ENCODE data around the gene ZNF460. TPM values are rescaled to one million over a fixed set of nuclear protein-coding genes. Genes with fewer than 3 reads are reported as not detected.

Gene ZNF460
- total RNA-seq: 85.1 and 86.1 TPM in 2 replicates
- long read RNA-seq, transcript ZNF460-202 (3 exons, 2,037 nt): major isoform, 6 of 10 reads
- long read RNA-seq, partial matches to known transcripts: 0 of 10 reads
- long read RNA-seq, other reads (novel, unspliced or antisense): 0 of 10 reads

- Mint-ChIP-seq H3K9me3 (ENCODE audit: unreplicated experiment) (no peaks in the 10 kb centered on the region), H3K4me3 (ENCODE audit: unreplicated experiment) (no peak within 1 kb of the TSS), H3K27ac (ENCODE audit: unreplicated experiment) (no peak within 1 kb of the TSS), H3K4me1 (ENCODE audit: unreplicated experiment) (peaks cover 31% of the 10 kb centered on the region), H3K36me3 (ENCODE audit: unreplicated experiment) (peaks cover 9% of the 10 kb centered on the region), H3K27me3 (ENCODE audit: unreplicated experiment) (no peaks in the 10 kb centered on the region)
- DNase-seq (ENCODE audit: extremely low spot score, unreplicated experiment): peak; percentile 98
- TF ChIP-seq, protein P1, sequence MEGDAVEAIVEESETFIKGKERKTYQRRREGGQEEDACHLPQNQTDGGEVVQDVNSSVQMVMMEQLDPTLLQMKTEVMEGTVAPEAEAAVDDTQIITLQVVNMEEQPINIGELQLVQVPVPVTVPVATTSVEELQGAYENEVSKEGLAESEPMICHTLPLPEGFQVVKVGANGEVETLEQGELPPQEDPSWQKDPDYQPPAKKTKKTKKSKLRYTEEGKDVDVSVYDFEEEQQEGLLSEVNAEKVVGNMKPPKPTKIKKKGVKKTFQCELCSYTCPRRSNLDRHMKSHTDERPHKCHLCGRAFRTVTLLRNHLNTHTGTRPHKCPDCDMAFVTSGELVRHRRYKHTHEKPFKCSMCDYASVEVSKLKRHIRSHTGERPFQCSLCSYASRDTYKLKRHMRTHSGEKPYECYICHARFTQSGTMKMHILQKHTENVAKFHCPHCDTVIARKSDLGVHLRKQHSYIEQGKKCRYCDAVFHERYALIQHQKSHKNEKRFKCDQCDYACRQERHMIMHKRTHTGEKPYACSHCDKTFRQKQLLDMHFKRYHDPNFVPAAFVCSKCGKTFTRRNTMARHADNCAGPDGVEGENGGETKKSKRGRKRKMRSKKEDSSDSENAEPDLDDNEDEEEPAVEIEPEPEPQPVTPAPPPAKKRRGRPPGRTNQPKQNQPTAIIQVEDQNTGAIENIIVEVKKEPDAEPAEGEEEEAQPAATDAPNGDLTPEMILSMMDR (IDR thresholded peaks at IDR 0.05): no peak
Measured at GRCh38 chr19:57280165-57280961, at the start of gene ZNF460. ZNF460 (plus strand) TSS chr19:57280485; CDS start chr19:57280807, 322 bp downstream.

GRCh38 chr19:57231686-57232085 is 48.6 kb upstream of the ZNF460 start:
- DNase-seq (ENCODE audit: extremely low spot score, unreplicated experiment): peak; percentile 70
- no peaks in the 10 kb centered on the region for H3K9me3 Mint-ChIP-seq (ENCODE audit: unreplicated experiment)
- TF ChIP-seq, protein P1 (IDR thresholded peaks at IDR 0.05): no peak
- no peaks in the 10 kb centered on the region for H3K36me3 Mint-ChIP-seq (ENCODE audit: unreplicated experiment)
- H3K27me3 Mint-ChIP-seq (ENCODE audit: unreplicated experiment): no peaks in the 10 kb centered on the region
- H3K27ac Mint-ChIP-seq (ENCODE audit: unreplicated experiment): no peak overlapping the region
- no peaks in the 10 kb centered on the region for H3K4me1 Mint-ChIP-seq (ENCODE audit: unreplicated experiment)
- H3K4me3 Mint-ChIP-seq (ENCODE audit: unreplicated experiment): no peak overlapping the region

DNA sequence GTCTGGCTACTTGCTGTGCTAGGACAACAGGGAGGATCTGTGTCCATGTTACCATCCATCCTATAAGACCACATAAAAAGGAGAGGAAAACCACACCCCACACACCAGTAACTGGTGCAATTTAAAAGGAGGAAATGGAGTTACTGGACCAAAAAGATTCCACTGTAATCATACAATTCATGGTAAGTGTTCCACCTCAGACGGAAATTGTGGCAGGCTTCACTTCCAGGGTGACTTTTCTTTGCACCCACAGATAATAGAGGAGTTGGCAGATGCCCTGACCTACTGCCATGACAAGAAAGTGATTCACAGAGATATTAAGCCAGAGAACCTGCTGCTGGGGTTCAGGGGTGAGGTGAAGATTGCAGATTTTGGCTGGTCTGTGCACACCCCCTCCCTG is 47.1 kb upstream of the ZNF460 start:
- Mint-ChIP-seq H3K9me3 (ENCODE audit: unreplicated experiment) (no peaks in the 10 kb centered on the region), H3K4me1 (ENCODE audit: unreplicated experiment) (no peaks in the 10 kb centered on the region), H3K27ac (ENCODE audit: unreplicated experiment) (no peak overlapping the region), H3K4me3 (ENCODE audit: unreplicated experiment) (no peak overlapping the region), H3K36me3 (ENCODE audit: unreplicated experiment) (no peaks in the 10 kb centered on the region), H3K27me3 (ENCODE audit: unreplicated experiment) (no peaks in the 10 kb centered on the region)
- TF ChIP-seq, protein P1 (IDR thresholded peaks at IDR 0.05): no peak
- DNase-seq (ENCODE audit: extremely low spot score, unreplicated experiment): peak; percentile 51

DNA sequence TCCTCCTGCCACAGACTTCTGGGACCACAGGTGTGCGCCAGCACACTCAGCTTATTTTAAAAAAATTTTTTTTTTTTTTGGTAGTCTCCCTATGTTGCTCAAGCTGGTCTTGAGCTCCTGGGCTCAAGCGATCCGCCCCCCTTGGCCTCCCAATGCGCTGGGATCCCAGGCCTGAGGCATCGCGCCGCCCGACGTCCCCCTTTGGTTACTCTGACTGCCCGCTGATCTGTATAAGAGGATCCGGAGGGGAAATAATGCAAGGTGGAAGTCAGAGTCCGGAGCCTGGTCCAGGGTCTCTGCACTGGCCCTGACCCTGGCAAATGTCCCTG is 40.3 kb upstream of the ZNF460 start:
- H3K4me3 Mint-ChIP-seq (ENCODE audit: unreplicated experiment): peak overlapping the region; percentile 92
- H3K4me1 Mint-ChIP-seq (ENCODE audit: unreplicated experiment): peaks cover 27% of the 10 kb centered on the region
- H3K27me3 Mint-ChIP-seq (ENCODE audit: unreplicated experiment): no peaks in the 10 kb centered on the region
- DNase-seq (ENCODE audit: extremely low spot score, unreplicated experiment): no peak
- TF ChIP-seq, protein P1 (IDR thresholded peaks at IDR 0.05): no peak
- peak overlapping the region; percentile 96 for H3K27ac Mint-ChIP-seq (ENCODE audit: unreplicated experiment)
- no peaks in the 10 kb centered on the region for H3K9me3 Mint-ChIP-seq (ENCODE audit: unreplicated experiment)
- peaks cover 10% of the 10 kb centered on the region for H3K36me3 Mint-ChIP-seq (ENCODE audit: unreplicated experiment)

DNA sequence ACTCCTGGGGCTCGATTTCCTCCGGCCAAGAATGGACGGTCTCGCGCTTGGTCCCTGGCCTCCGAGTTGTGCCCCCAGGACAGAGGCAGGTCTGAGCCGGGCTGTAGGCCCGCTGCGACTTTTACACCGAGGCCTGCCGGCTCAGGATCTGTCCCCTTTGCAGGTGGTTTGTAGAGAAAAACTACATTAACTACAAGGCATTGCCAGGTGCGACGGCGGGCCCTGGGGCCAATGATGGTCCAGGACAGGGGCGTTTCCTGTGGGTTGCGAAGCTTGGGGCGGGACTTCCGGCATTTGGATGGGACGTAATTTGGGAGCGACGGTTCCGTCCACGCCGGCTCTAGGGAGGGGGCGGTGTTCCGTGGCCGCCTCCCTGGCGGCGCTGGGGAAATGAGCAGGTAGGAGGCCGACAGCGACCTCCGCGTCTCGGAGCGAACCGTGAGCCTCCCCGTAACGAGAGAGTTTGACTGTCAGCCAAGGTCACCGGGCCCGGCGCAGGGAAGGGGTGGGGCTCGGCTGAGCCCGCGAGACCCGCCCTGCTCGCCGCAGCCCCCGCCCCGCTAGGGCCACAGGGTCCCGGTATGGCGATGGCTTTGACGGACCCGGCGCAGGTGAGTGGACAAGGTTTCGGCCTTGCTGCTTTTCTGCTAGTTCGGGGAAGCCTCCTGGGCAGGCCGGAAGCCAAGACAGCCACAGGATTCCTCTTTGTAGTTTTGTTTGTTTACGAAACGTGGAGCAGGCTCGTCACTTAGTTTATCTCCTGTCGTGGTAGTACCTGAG is 39.8 kb upstream of the ZNF460 start, which contains the start of gene ZNF805:
Gene ZNF805 (plus strand): TSS at position 322 of the 780 bp plus-strand sequence. CDS start 260 bp downstream, at position 582.
- Mint-ChIP-seq H3K27ac (ENCODE audit: unreplicated experiment) (peak within 1 kb of the TSS; percentile 96), H3K4me1 (ENCODE audit: unreplicated experiment) (peaks cover 27% of the 10 kb centered on the region), H3K4me3 (ENCODE audit: unreplicated experiment) (peak within 1 kb of the TSS; percentile 92), H3K36me3 (ENCODE audit: unreplicated experiment) (peaks cover 13% of the 10 kb centered on the region), H3K9me3 (ENCODE audit: unreplicated experiment) (no peaks in the 10 kb centered on the region), H3K27me3 (ENCODE audit: unreplicated experiment) (no peaks in the 10 kb centered on the region)
- TF ChIP-seq, protein P1 (IDR thresholded peaks at IDR 0.05): no peak
- DNase-seq (ENCODE audit: extremely low spot score, unreplicated experiment): peak; percentile 96
